GM21526 (cell line): ENCODE data around the gene CBFA2T2.
A peak's percentile ranks its signal among the peaks of the same experiment; 100 is the strongest.
"Not testable (repeated sequence)": the region's sequence is repeated elsewhere in the genome, so short reads cannot be mapped to it uniquely, and the experiment has no call there.

Experiments used
- ATAC-seq: cut with Tn5 transposase; IDR thresholded peaks from one replicate; pipeline ENCODE4 v1.9.1; 2021; ENCODE audit warnings: moderate library complexity; ENCODE audit not compliant: unreplicated experiment, low FRiP score

CBFA2T2 gene

DNA sequence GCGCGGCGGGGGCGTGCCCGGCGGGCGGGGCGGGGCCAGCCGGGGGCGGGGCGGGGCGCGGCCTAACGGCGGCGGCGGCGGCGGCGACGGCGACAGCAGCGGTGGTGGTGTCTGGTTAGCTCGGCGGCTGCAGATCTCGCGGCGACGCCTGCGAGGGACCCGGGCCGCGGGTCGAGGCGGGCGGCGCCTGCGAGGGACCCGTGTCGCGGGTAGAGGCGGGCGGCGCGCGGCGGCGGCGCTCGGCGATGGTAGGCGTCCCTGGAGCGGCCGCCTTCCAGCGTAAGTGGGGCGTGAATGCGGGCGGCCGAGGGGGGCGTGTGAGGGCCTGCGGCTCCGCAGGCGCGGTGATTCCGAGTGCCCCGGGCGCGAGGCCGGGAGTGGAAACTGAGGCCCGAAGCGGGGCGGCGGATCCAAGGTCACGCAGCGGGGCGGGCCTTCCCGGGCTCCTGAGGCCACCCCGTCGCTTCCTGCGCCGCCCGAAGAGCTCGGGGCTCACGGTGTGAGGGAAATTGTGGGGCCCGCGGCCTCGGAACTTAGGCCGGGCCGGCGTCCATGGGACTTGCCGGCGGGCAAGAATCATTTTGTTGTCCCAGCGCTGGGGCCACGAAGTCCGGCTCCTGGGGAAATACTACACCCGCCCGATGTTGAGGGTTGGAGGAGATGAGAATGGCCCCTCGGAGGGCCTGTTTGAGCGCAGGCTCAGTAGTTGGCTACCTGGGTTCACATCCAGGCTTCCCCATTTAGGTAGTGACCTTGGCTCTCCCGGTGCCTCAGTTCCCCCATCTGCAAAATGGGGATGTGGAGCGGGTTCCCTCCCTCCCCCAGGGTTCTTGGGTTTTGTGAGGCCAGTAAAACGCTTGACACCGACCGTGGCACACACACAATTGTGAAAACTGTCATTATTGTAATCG lies at the start of gene CBFA2T2:
TSS of gene CBFA2T2 (plus strand) at position 74 of the 911 bp plus-strand sequence. CDS start at position 246, 172 bp downstream.
- peak; percentile 44 for ATAC-seq

DNA sequence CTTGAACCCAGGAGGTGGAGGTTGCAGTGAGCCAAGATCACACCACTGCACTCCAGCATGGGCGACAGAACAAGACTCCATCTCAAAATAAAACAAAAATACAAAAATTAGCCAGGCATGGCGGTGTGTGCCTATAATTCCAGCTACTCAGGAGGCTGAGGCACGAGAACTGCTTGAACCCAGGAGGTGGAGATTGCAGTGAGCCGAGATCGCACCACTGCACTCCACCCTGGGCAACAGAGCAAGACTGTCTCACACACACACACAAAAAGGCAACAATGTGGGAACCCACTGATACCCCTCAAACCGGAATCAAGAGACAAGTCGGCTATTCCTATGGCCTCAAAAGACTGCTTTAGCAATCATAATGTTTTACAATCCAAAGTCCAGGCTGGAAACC lies 49.3 kb upstream of the CBFA2T2 start:
- not testable (repeated sequence) for ATAC-seq

DNA sequence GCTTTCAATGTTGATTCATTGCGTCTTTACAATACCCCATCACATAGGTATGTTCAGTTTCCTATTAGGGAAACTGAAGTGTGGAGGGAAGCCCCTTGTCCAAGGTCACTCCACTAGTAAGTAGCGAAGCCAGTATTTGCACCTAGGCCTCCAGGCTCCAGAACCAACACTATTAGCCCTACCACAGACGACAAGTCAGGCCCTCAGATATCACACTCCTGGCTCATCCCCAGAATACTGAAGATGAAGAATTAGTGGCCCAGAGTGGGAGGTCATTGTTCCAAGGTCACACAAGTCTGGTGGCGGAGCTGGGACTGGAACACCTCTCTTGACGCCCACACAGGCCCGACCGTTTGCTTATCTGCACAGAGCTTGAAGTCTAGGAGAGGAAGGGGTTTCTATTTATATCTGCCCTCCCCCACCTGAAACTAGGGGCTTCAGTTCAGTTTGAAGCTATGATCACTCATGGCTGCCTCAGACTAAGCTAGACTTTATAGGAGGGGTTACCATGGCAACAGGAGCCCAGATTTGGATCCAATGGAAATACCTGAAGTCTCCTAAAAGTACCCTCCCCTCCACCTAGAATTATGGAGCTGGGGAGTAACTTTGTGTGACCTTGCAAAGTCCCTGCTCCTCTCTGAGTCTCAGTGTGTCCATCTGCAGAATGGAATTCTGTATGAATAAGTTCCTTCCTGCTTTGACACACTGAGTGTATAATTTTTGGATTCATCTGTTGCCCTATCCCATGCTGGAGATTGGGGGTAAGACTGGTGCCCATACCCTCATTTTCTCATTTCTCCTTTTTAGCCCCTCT lies 48.5 kb upstream of the CBFA2T2 start:
- ATAC-seq = no peak

DNA sequence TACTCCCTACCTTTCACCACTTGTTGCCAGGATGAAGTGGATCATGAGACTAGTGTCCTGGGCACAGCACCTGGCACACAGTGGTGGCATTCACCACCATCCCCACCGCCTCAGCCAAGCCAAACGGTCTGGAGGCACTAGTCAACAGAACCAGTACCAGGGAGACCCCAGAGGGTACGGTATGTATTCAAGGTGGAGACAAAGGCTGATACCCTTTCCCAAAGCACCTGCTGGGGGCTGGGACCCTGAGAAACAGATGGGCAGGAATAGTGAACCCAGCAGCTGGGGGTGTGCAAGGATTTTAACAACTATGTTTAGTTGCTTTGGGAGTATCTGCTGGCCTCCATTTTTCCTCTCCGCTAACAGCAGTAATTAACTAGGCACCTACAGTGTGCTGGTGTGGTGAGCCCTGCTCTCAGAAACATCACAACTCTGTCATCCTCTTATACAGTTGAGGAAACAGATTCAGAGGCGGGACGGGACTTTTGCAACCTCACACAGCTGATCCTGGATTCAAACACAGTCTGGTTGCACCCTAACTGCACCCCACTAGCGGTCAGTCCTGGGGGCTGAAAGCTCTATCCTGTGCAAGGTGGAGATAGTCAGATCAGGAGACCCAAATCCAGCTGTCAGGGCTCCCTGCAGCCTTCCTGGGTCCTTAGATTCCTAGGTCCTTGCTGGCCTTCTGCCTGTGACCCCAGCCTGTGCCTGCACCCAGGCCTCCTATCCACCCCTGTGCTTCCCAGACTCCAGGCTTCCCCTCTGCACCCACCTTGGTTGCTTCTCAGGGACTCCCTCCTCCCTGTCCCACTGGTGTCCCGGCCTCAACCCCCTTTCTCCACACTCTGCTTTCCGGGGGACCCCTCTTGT lies 47.5 kb upstream of the CBFA2T2 start:
- ATAC-seq = no peak

DNA sequence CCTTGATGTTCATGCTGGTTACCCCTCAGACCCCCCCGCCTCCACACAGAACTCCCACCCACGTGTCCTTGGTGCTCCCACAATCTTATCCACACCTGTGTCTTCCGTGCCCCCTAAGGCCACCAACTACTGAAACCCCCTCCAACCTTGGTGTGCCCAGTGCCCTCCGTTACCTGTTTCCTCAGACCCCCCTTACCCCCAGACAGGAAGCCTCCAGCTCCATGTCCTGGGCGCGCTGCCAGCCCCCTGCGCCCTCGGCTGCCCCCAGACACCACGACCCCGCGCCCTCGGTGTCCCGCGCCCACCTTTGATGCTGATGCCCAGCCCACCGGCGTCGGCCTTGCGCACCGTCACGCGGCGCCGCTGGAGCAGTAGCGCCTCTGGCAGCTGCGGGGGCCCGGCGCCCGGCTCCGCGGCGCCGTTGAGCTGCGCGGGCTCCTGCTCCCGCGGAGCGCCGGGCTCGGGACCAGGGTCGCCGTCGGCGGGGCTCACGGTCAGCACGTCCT lies 46.8 kb upstream of the CBFA2T2 start:
- ATAC-seq = peak; percentile 28

DNA sequence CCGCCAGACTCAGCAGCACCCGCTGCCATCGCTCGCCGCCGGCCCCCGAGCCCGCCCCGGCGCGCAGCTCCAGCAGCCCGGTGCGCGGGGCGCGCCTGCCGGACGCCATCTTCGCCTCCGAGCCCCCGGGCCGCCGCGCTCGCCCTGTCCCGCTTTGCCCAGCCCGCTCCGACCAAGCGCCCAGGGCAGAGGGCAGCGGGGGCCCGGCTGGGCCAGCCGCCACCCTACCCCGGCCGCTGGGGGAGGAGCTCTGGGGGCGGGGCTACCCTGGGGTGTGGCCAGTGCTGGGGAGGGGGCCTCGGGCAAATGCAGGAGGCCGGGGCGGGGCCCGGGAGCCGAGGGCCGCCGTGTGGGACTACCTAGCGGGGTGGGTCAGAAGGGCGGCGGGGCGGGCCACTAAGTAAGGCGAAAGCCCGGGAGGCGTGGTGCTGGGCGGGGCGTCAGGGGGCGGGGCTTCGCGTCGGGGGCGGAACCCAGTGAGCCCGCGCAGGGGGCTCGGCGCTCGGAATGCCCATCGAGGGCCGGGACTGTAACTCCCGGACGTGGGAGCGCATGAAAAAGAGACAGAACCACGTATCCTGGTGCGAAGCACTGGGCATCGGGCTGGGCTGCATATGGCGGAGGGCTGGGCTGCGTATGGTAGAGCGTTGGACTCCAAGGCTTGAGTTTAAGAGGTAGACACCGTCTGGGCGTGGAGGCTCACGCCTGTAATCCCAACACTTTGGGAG lies 46.2 kb upstream of the CBFA2T2 start, which contains the start of gene SNTA1:
TSS of gene SNTA1 (minus strand) at position 252 of the 728 bp plus-strand sequence. CDS start at position 109, 143 bp downstream.
- ATAC-seq = peak; percentile 57

DNA sequence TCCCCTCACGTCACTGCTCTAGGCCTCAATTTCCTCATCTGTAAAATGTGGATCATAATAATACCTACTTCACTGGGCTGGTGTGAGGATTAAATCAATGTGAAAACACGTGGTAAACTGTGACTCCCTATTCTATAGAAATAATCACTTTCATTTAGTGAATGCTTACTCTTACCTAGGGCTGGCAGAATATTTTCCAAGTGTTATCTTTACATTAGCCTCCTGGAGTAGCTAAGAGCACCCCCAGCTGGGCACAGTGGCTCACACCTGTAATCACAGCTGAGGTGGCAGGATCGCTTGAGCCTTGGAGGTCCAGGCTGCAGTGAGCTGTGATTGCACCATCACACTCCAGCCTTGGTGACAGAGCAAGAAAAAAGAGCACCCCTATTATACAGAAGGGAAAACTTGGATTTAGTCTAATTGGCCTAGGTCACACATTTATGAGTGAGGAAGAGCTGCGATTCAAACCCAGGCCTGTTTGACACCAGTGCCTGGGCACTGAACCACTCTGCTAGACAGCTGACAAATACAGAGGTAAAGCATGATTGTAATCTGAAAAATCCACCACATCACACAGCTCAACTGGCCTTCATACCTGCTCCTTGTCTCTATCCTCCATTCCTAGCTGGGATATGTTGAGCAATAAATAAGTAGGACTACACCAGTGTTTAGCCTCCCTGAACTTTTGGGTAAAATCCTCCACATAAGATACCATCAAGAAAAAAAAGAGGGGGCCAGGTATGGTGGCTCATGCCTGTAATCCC lies 44.9 kb upstream of the CBFA2T2 start:
- no peak for ATAC-seq

DNA sequence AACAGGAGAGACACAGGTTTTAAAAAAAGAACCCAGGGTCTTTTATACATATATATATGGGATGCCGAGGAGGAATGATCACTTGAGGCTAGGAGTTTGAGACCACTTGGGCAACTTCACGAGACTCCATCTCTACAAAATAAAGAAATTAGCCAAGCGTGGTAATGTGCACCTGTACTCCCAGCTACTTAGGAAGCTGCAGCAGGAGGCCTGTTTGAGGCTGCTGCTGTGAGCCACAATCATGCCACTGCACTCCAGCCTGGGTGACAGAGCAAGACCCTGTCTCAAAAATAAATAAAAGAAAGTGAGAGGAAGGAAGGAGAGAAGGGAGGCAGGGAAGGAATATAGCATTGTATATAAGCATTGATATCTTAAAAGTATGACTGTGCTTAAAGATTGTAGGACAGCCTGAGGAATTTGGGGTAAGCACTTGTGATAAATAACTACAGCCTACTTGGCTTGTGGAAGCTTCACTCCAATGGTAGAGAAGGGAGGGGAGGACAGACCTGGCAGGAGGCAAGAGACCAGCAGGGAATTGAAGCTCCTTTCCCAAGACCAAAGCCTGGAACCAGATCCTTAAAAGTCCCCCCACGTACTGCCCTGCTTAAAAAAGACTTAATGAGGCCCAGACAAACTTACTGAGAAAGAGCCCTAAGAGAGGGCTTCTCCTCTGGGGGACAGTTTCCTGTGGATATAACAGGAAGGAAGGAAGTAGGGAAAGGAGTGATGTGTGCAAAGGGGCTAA lies 43.8 kb upstream of the CBFA2T2 start:
- ATAC-seq = no peak

DNA sequence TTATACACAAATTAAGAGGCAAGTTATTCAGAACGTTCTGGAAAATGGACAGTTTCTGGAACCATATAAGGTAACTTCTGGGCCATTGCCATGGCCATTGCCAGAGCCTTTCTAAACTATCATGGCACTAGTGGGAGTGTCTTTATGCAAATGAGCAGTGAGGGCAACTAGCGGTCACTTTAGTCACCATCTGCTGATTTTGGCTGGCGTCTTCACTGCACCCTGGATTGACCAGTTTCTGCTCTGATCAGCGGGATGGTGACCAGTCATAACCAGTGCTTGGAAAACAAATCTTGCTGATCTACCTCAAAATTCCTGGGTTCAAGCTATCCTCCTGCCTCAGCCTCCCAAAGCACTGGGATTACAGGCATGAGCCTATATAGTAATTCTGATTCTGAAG lies 39.0 kb upstream of the CBFA2T2 start:
- no peak for ATAC-seq

DNA sequence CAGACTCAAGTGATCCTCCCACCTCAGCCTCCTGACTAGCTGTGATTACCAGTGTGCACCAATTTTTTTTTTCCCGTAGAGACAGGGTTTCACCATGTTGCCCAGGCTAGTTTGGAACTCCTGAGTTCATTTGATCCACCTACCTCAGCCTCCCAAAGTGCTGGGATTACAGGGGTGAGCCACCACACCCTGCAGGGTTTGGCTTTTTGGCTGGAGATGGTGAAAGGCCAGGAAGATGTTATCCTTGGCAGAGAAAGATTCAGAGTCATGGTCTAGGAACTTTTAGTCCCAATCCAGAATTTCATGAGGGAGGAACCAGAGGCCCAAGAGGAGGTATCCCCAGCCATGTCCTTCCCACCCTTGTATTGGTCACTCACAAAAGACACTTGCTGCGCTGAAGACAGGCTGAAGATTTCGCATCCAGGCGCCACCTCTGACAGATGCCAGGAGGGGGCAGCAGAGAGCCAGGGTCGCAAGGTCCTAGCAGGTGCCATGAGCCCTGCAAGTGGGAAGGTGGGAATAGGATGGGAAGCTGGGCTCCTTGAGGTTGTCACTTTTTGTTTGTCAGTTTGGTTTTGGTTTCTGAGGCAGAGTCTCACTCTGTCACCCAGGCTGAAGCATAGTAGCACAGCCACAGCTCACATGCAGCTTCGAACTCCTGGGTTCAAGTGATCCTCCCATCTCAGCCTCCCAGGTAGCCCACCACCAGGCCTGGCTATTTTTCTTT lies 32.8 kb upstream of the CBFA2T2 start:
- ATAC-seq = not testable (repeated sequence)

DNA sequence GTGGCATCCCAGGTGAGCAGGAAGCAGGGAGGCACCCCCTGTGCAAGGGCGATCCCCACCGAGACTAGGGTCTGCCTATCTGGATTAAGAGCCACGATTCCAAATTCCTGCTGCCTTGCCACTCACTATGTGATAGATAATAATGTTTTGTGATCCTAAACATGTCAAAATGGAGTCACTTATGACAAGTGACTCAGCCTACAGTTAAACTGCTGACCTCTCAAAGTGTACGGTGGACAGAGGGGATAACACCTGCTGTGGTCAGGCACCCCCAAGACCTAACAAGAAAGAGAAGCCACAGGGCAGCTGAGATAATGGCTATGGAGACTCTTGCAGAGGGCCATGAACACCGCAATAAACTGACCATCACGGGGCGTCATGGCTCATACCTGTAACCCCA lies 30.3 kb upstream of the CBFA2T2 start:
- ATAC-seq = no peak

DNA sequence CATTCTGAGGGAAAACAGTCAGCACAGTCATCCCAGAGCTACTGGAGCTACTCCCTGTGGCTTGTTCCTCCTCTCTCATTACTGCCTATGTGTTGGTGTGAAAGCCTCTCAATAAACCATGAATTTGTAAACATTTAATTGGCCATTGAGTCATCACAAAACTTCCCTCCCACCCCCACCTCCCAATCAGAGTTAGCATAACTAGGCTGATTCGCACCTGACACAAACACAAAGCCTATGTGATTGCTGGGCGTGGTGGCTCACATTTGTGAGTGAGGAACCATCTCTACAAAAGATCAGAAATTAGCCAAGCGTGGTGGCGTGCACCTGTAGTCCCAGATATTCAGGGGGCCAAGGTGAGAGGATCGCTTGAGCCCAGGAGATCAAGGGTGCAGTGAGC lies 29.2 kb upstream of the CBFA2T2 start:
- no peak for ATAC-seq

DNA sequence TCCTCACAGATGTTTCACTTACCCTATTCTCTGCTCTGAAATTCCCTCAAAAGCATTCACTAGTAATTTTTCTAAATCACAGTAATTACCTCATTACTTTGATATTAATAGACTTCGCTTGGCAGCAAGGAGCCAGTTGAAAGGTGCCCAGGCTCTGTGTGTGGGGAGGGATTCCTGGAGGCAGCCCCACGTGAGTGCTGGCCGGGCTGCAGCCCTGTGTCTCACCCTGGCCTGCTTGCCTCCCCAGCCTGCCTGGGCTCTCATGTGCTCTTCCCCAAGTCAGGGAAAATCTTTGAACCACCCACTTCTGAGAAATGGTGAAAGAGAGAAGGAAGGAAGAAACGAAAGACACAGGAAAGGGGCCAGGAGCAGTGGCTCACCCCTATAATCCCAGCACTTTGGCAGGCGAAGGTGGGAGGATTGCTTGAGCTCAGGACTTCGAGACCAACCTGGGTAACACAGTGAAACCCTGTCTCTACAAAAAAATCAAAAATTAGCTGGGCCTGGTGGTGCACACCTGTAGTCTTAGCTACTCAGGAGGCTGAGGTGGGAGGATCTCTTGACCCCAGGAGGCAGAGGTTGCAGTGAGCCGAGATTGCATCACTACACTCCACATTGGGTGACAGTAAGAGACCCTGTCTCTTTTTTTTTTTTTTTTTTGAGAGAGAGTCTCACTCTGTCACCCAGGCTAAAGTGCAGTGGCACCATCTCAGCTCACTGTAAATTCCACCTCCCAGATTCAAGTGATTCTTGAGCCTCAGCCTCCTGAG lies 26.4 kb upstream of the CBFA2T2 start:
- ATAC-seq = no peak

DNA sequence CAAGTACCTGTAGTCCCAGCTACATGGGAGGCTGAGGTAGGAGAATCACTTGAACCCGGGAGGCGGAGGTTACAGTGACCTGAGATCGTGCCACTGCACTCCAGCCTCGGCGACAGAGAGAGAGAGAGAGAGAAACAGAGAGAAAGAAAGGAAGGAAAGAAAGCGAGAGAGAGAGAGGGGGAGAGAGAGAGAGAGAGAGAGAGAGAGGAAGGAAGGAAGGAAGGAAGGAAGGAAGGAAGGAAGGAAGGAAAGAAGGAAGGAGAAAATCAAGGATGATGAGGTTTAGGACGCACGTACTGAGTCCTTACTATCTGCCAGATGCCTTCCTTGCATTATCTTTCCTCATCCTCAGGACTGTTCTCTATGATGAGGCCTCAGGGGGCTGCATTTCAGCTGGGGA lies 25.1 kb upstream of the CBFA2T2 start:
- not testable (repeated sequence) for ATAC-seq

DNA sequence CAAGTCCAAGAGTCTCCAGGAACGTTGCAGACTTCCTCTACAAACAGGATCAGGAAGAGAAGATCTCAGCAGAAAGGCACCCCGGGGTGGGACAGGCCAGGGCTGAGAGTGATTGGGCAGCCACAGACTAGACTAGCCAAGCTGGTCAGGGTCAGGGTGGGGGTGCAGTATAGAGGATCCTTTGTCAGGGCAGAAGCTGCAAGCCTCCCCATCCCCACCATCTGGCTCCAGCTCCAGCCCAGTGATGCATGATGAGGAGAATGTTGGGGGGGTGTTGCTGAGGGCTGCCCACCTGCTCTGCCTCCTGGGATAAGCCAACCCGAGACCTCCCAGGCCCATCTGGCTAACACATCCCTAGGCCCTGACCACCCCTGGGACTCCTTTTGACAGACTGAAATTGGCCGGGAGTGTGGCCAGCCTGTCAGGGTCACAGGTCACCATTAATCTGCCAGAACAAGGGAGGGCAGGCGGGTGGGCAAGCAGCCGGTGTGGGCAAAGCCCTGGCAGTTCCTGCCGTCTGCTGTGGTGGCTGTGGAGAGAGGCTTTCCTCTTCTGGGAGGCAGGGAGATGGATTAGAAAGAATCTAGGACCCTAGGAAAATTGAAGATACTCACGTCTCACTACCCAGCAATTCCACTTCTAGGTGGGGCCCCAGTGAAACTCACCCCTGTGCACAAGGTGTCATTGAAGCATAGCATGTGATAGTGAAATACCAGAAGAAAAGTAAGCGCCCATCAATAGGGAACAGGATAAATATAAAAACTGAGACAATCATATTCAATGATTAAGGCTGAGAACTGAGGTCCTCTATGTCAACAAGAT lies 24.2 kb upstream of the CBFA2T2 start:
- ATAC-seq = no peak

DNA sequence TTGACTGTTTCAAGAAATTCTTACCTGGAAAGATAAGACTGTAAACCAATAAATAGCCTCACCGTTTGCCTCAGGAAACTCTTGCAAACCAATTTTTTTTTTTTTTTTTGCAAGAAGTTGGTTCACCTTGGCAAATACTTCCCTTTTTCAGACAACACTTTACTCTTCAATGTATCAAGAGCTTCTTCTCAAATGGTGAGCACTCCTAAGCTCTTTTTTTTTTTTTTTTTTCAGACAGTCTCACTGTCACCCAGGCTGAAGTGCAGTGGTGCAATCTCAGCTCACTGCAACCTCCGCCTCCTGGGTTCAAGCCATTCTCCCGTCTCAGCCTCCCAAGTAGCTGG lies 23.6 kb upstream of the CBFA2T2 start:
- no peak for ATAC-seq
